Activated CD8-positive, alpha-beta memory T cell treated with anti-CD3 and anti-CD28 coated beads, Interleukin-2, amount 50 U/mL, for 1 hour (primary cell): ENCODE data around the gene MARCHF9.

Experiments used
- DNase-seq: peaks from one replicate; pipeline ENCODE4 v3.0.0-alpha.2; 2020; ENCODE audit errors: extremely low read depth

The MARCHF9 gene

DNA sequence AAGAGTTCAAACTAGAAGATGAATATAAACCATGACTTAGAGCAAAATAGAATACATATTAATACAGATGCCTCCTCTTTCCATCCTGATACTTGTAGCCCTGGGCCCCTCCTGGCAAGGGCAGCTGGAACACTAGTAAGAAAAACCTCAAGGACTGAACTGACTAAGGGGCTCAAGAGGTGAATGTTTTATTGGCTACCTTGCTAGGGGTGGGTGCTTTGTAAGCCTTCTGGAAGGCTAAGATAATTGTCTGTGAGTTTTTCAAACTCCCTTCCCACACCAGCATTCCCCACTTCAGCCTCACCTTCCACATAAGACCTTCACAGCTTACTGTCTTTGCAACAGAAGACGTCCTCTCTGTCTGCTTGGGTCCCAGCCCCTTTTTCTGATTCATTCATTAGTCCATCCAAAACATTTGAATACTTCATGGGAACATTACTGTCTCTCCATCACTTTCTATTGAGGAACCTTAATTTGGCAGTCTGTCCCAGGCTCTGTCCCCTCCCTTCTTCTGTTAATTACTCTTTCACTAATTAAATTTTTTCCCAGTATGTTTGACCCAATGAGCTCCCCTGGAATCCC lies 1.1 kb upstream of the MARCHF9 start:
- DNase-seq: no peak

DNA sequence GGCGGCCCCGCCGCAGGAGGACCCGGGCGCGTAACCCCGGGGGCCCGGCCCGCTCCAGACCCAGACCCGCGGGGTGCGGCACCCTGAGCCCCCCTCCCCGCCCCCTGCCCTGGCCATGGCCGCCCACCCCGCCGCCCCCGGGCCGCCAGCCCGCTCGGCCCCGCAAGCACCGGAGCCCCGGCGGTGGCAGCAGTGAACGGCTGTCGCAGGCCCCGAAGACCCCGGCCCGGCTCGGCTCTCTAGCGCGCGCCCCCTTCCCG lies 221 bp downstream of the MARCHF9 start:
- DNase-seq: no peak

DNA sequence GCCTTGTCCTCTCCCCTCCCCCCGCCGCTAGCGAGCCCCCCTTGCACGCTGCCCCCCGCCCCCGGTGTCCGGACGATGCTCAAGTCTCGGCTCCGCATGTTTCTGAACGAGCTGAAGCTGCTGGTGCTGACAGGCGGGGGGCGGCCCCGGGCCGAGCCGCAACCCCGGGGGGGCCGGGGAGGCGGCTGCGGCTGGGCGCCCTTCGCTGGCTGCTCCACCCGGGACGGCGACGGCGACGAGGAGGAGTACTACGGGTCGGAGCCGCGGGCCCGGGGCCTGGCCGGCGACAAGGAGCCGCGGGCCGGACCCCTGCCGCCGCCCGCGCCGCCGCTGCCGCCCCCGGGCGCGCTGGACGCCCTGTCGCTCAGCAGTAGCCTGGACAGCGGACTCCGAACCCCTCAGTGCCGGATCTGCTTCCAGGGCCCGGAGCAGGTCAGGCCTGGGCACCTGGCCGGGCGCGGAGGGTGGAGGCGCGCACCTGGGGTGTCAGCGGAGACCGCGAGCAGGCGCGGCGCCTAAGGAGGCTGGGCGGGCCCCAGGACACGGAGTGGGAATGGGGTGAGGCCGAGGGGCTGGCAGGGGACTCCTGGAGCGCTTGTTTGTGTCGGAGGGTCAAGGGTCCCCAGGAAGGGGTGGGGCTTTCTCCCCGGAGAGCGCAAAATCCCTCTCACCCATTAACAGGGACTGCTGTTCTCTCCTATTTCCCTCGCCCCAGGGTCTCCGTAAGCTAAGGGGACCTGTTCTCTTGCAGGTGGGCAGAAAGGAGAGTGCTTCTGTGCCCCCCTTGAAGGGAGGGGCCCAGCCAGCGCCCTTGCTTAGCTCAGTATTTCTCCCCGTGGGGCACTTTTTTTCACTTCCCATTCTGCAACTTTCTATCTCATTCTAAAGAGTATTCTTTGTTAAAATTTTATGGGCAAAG lies 810 bp downstream of the MARCHF9 start:
- no peak for DNase-seq

DNA sequence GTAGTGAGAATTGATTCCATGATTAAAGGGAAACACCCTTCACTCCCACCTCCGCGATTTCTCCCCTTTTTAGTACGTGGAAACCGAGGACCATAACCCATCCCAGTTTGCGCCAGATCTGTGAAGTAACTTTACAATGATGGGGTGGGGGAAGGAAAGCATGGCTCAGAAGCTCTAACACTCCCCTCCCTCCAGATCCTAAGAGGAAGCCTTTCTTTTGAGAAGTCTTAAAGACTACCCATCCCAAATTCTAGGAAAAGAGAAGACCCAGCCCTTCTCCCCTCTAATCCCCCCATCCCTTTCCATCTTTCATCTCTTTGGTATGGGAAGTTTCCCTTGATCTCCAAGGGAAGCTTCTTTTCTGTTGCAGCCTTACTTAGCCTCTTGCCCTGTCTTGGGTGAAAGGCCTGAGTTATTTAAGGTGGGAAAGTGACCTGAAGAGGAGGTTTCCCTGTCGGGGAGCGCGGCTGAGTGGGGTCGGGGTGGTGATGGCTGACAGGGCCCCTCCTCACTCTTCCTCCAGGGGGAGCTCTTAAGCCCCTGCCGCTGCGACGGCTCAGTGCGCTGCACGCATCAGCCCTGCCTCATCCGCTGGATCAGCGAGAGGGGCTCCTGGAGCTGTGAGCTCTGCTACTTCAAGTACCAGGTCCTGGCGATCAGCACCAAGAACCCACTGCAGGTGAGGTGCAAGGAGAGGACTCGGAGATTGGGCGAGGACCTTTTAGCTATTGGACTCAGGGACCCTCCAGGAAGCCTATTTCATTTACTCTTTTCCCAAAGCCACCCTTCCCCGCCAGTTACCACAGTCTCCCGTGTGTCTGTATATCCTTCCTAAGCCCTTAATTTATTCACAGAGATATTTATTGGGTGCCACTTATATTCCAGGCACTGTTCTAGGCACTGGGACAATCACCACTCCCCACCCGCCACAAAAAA lies 1.8 kb downstream of the MARCHF9 start:
- DNase-seq: no peak

DNA sequence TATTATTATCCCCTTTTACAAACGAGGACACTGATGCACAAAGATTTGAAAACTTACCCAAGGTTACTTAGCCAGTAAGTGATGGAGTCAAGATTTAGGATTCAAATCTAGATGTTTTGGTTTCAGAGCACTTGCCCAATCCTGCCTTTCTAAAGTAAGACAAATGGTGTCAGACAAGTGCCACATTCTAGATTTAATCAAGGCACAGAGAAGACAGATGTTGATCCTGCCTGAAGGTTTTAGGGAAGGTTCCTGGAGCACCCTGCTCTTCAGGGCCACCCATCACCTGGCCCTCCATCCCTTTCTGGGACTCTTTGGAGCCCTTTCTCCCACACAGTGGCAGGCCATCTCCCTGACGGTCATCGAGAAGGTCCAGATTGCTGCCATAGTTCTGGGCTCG lies 2.9 kb downstream of the MARCHF9 start:
- DNase-seq: no peak

DNA sequence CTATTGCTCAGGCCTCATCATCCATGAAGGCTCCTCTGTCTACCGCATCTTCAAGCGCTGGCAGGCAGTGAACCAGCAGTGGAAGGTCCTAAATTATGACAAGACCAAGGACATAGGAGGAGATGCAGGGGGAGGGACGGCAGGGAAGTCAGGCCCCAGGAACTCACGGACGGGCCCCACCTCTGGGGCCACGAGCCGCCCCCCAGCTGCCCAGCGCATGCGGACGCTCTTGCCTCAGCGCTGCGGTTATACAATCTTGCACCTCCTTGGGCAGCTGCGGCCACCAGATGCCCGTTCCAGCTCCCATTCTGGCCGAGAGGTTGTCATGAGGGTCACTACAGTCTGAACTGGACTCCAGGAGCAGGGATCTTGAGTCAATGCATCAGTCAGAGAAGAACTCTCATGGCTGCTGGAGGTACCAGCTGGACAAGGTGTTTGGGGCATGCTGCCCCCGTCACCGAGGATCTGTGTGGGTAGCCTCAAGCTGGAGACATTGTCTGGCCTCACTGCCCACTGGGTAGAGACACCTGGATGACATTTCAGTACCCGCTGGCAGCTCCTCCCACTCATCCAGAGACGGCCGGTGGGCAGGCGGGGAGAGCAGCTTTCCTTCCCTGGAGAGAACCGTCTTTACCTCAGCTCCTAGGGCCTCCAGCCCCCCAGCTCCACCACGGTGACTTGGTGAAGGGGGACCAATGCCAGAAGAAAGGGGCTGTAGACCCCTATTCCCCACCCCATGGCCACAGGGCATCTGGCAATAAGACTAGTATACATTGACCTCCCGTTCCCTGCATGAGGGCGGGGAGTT lies 3.9 kb downstream of the MARCHF9 start:
- DNase-seq: no peak

DNA sequence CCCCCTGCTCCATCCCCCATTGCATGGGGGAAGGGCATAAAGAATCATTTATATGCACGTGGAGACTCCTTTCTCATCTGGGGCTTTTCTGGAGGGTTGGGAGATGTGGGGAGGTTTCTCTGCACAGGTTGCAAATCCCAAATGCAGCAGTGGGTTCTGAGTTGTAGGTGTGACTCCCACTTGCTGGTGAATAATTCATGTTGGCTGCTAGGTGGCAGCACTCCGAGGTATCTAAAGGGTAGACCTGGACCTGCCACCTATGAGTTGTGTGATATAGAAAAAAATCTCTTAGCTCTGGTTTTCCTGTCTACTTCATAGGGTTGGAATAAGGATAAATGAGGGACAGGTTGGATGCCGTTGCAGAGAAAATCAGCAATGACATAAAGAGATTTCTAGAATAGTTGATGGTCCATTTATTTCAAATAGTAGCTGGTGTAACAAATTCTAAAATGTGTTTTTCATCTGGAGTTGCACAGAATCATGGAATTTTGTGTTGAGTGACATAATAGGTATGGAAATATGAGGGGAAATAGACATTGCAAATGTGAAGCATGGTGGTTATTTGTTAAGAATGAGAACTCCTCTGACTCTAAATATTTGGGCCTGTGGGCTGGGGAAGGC lies 4.6 kb downstream of the MARCHF9 start:
- no peak for DNase-seq

DNA sequence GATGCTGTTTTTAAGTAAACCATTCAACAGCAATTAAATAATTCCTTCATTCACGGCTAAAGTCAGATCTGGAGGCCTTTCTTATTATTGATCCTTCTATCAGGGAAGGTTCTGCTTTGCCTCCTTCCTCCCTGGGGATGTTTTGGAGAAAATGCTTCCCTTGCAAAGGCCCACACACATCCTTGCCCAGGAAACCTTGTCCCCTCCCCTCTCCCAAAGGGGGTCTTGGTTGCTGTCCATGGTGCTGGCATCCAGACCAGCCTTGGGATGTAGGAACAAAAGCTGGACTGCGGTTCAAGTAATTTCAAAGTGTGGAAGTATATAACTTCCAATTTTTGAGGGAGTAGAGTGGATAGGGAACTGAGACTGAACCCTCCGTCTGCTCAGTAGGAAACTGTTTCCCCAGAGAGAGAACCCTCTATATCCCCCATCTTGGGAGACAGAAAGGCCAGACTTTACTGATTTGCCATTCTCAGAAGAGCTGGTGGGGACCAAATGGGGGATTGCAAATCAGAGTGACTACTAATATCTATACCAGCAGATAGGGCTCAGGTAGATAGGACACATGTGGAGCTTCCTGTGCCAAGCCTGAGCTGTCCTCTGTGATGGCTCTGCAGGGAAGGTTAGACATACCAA lies 5.6 kb downstream of the MARCHF9 start:
- DNase-seq: no peak

DNA sequence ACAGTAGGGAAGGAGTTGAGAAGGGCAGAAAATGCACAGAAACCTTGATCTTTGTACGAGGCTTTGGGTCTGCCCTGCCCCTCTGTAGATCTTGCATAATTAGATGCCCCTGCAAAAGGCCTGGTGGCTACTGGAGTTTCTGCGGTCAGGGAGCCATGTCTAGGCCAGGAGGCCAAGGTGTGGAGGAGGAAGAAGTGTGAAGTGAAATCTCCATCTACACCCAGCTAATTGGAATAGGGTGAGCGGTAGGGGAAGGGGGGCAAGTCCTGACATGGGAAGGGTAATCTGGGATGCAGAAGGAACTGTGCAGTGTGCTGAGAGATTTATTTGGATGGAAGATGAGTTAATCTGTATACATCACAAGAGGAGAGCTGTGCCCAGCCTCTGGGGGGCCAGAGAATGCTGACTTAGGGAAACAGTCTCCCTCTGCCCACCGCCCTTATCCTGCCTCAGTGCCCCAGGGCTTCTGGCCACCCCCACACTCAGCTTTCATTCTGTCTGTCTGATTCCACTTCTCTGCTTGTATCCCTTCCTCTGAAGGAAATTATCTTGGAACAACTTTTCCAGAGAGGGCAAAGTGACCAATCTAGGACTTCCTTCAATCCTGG lies 6.6 kb downstream of the MARCHF9 start:
- no peak for DNase-seq

DNA sequence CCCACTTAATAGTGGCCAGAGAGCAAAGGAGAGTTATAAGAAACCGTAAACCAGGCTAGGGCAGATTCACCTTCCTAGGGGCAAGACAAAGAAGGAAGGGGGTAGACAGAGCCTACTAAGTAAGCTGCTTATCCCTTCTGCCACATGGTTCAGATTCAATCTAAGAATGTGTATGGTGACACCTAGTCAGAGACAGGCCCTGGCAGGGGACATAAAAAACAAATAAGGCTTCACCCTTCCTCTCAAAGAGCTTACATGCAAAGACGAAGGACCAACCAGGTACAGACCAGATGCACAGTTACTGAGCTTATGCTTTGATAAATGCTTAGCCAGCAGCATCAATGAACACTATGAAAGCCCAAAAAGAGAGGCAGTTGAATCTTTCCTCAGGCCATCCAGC lies 7.6 kb downstream of the MARCHF9 start:
- DNase-seq: no peak

DNA sequence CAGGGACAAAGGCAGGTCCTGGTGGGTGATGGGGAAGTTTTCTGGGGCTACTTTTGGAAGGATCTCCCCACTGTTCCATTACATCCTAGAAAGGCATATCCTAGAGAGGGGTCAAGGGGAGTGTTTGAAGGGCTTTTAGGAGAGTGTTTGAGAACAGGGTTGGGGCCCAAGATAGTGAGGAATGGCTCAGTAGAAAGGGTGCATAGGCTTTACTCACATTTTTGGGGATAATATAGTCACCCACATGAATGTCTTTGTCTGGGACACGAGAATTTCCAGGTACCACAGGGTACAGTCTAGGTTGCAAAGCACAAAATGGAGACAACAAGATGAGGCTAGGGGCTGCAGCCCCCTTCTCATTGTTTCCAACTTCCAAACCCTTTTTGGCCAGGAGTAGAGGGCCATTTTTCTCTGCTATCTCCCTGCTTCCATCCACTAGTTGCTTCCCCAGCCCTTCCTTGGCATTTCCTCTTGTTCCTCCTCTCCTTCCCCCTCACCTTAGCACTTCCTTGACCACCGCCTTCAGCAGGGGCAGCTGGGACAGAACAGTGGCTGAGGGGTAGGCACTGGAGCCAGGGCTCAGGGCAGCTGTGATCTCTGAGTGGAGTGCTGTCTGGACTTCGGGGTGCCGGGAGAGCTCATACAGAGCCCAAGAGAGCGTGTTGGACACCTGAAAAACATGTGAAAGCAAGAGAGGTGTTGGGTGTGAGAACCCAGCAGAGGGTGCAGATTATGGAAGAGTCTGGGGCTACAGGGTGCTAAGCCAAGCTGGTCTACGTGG lies 9.2 kb downstream of the MARCHF9 start:
- no peak for DNase-seq

DNA sequence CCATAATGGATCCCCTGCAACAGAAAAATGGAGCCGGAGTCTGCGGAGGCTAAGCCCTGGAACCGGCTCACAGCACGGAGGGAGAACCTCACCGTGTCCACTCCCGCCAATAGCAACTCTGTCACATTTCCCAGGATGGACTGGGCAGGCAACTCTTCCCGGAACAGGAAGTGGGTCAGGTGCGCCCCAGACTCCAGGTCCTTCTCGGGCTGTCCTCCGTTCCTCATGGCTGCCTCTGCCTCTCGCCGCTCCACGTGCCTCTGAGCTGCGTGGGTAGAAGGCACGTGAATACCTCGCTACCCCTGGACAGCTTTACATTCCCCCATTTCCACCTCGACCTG lies 9.7 kb downstream of the MARCHF9 start:
- no peak for DNase-seq

DNA sequence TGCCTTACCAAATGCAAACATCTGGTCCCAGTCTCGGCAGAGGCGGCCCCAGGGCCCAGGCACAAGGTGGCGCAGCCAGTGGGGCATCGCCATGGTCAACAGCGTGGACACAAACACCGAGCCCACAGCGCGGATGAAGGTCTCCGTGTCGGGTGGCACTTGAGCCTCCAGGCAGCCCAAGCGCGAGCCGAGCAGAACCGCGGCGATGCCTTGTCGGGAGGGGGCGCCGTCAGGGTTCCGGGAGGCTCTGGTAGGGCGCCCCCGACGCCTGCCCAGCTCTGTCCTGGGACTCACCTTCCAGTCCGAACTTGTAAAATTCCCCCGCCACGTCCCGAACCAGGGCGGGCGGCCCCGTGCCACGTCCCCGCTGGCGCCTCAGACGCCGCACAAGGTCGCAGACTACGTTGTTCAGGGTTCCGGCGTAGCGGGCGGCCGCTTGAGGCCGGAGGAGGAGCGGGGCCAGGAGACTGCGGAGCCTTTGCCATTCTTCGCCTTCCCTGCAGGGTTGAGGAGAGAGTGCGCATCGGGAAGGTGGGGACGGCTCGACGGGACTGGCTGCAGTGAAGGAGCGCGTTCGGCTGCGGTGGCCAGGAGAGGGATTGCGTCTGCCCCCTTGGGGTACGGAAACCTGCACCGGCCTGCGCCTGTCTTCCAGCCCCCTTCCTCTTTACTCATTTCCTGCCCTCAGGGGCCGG lies 10.2 kb downstream of the MARCHF9 start:
- no peak for DNase-seq

DNA sequence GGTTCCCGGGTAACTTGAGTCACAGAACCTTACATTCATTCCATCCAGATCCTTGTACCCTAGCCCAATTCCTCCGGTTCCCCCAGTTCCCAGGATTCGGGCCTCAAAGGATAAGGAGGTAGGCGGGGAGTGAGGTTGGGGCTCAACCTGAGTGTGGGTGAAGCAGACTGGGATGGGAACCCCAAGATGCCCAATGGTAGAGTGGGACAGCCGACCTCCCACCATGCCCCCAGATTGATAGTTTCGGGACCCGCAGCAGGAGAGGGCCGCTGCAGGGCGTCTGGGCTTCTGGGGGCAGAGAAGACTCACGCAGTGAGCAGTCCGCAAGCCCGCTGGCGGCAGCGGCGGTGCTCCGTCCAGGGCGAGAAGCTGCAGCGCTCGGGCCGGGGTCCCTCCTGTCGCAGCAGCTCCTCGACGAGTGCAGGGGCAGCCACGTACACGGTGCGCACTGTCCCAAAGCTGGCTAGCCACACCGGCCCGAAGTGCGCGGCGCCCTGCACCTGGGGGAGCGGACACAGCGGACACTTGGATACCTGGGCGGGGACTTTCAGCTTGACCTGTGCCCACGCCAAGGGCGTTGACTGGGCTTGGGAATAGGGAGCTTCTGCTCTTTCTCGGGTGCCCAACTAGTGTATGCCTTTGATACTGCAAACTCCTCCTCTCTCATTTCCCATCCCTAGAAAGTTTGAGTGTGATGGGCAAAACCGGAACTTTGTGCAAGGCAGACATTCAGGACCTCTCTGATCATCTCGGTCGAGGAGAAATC lies 11.0 kb downstream of the MARCHF9 start:
- no peak for DNase-seq

DNA sequence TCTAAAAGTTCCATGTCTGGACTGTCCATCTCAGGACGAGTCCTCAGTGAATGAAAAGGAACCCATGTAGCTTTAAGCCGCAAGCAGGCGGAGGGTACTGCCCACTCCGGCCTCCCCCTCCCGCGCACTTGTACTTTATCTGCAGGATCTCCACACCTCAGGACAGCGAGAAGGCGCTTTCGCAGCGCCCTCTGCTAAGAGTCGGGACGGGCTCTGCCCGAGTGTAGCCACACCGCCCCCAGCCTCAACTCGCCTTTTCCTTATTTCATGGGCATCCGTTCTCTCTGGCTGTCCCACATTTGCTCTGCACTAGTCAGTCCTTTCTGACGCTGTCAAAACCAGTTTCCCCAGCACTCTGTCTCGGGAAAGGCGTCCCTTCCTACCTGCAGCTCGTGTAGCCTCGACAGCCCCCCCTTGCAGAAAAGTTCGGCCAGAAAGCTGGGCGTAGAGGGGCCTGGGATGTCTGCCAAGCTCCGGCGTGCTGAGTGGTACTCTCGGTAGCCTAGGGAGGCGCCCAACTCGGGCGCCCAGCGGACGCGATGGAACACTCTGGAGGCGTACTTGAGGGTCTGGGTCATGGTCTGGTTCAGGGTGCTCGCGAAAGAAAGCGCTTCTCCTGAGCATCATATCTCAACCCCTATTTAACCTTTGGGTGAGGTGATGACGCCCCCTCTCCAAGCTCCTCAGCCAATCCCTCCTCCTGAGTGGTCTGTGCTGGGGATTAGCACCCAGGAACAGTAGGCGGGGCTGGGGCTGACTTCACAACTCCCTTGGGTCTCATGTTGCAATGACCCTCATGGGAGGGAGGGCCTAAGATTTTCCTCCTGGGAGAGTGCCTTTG lies 11.8 kb downstream of the MARCHF9 start, which contains the start of gene CYP27B1:
TSS of gene CYP27B1 (minus strand) at position 615 of the 841 bp plus-strand sequence. CDS start at position 578, 37 bp downstream.
- no peak for DNase-seq

DNA sequence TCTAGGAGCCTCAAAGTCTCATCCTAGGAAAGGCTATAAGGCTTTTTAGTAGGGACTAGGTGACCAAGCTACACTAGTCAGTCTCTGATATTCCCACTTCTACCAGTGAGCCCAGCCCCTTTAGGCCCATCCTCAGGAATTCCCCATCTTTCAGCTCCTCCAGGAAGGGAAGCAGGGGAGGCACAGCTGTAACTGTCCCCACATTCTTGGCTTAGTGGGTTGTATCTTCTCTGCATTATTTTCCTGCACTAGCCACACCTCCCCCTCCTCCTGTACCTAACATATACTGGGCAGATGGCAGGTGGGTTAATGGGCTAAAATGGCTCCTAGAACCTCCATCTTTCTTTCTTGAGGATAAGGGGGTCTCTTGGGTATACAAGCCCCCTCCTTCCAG lies 12.4 kb downstream of the MARCHF9 start:
- DNase-seq: no peak

DNA sequence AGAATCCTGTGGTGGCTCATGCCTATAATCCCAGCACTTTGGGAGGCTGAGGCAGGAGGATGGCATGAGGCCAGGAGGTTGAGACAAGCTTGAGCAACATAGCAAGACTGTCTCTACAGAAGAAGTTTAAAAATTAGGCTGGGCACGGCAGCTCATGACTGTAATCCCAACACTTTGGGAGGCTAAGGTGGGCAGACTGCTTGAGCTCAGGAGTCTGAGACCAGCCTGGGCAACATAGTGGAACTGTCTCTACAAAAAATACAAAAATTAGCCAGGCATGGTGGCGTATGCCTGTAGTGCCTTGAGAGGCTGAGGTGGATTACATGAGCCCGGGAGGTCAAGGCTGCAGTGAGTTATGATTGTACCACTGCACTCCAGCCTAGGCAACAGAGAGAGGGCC lies 13.0 kb downstream of the MARCHF9 start:
- no peak for DNase-seq
